ENCODE results near the gene BMPR1A. TPM values are rescaled to one million over a fixed set of nuclear protein-coding genes. Genes with fewer than 3 reads are reported as not detected.

BMPR1A gene
- polyA plus RNA-seq, 2 of the 4 experiments (the other 2 are of a cell fraction), result 25.5 to 39.0 TPM

GRCh38 chr10:86846088-86846487, 89.7 kb downstream of the BMPR1A start:
- WGBS (ENCODE audit: missing lambda C conversion rate), result 98% methylated on average over 2 of the region's 3 CpGs
- H3K27ac ChIP-seq, result no peak overlapping the region
- no peaks in the 10 kb centered on the region for H3K4me1 ChIP-seq
- no peak for TF ChIP-seq HOXB5 (CRISPR knock-in tag; IDR thresholded peaks at IDR 0.05)
- TF ChIP-seq, protein P1, sequence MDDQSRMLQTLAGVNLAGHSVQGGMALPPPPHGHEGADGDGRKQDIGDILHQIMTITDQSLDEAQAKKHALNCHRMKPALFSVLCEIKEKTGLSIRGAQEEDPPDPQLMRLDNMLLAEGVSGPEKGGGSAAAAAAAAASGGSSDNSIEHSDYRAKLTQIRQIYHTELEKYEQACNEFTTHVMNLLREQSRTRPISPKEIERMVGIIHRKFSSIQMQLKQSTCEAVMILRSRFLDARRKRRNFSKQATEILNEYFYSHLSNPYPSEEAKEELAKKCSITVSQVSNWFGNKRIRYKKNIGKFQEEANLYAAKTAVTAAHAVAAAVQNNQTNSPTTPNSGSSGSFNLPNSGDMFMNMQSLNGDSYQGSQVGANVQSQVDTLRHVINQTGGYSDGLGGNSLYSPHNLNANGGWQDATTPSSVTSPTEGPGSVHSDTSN (IDR thresholded peaks at IDR 0.05), result no peak
- TF ChIP-seq JUNB (IDR thresholded peaks at IDR 0.05), result no peak
- no peak for TF ChIP-seq CTCF (IDR thresholded peaks at IDR 0.05)
- no peak for TF ChIP-seq TP53 (CRISPR knock-in tag; IDR thresholded peaks at IDR 0.05)
- no peak for TF ChIP-seq POLR2A (IDR thresholded peaks at IDR 0.05; ENCODE audit: low read length)
- no peak for TF ChIP-seq FOXS1 (CRISPR knock-in tag; IDR thresholded peaks at IDR 0.05)
- no peak for TF ChIP-seq PHF8 (IDR thresholded peaks at IDR 0.05; ENCODE audit: borderline replicate concordance, low read depth)
- TF ChIP-seq BHLHE40 (IDR thresholded peaks at IDR 0.05; ENCODE audit: low read depth, low read length), result no peak
- TF ChIP-seq KDM5A (IDR thresholded peaks at IDR 0.05), result no peak
- H3K4me3 ChIP-seq, result no peak overlapping the region
- ChIA-PET POLR2A (no interaction called here), CTCF (interaction anchor here (1.1 kb wide), 1 partner anchor 162 kb away, joined by 4 read pairs; no protein-coding TSS in a partner anchor)
- FAIRE-seq (no peak), ATAC-seq (no peak), DNase-seq (ENCODE audit: low read depth in 1 of 2, low spot score in 1 of 2) (no peak)
- no peak overlapping the region for H3K4me2 ChIP-seq
- no peaks in the 10 kb centered on the region for H3K9me3 ChIP-seq

- H3K27ac ChIP-seq, result no peak overlapping the region
- no peak overlapping the region for H3K4me3 ChIP-seq
- DNase-seq (ENCODE audit: low read depth in 1 of 2, low spot score in 1 of 2) (no peak), FAIRE-seq (no peak), ATAC-seq (no peak)
- TF ChIP-seq CBX8 (IDR thresholded peaks at IDR 0.05) (no peak), NPAS2 (CRISPR knock-in tag; IDR thresholded peaks at IDR 0.05; ENCODE audit: borderline replicate concordance) (no peak), TFCP2L1 (CRISPR knock-in tag; IDR thresholded peaks at IDR 0.05) (no peak), HDAC2 (IDR thresholded peaks at IDR 0.05) (no peak), RAD21 (conservative IDR thresholded peaks at IDR 0.05 in 1 of 2, IDR thresholded peaks at IDR 0.05 in 1 of 2) (no peak), FOSL2 (IDR thresholded peaks at IDR 0.05) (no peak), FOSL2 (CRISPR knock-in tag; IDR thresholded peaks at IDR 0.05) (no peak), MYC (IDR thresholded peaks at IDR 0.05; ENCODE audit: borderline replicate concordance, low read length) (no peak), EP300 (IDR thresholded peaks at IDR 0.05) (no peak), JUNB (IDR thresholded peaks at IDR 0.05) (no peak), ZSCAN20 (CRISPR knock-in tag; IDR thresholded peaks at IDR 0.05) (no peak), BHLHE40 (IDR thresholded peaks at IDR 0.05; ENCODE audit: low read depth, low read length) (no peak), EHMT2 (IDR thresholded peaks at IDR 0.05; ENCODE audit: low read depth) (no peak), CBX2 (IDR thresholded peaks at IDR 0.05; ENCODE audit: borderline replicate concordance, low read depth) (no peak), CHD2 (IDR thresholded peaks at IDR 0.05; ENCODE audit: low read length, partially characterized antibody) (no peak), ESRRA (IDR thresholded peaks at IDR 0.05; ENCODE audit: borderline replicate concordance, low read length) (no peak), ZFP36 (IDR thresholded peaks at IDR 0.05; ENCODE audit: borderline replicate concordance, partially characterized antibody) (no peak), CTCF (IDR thresholded peaks at IDR 0.05) (no peak)
- TF ChIP-seq, protein P2, sequence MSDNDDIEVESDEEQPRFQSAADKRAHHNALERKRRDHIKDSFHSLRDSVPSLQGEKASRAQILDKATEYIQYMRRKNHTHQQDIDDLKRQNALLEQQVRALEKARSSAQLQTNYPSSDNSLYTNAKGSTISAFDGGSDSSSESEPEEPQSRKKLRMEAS (IDR thresholded peaks at IDR 0.05), result no peak
- TF ChIP-seq, protein P3, sequence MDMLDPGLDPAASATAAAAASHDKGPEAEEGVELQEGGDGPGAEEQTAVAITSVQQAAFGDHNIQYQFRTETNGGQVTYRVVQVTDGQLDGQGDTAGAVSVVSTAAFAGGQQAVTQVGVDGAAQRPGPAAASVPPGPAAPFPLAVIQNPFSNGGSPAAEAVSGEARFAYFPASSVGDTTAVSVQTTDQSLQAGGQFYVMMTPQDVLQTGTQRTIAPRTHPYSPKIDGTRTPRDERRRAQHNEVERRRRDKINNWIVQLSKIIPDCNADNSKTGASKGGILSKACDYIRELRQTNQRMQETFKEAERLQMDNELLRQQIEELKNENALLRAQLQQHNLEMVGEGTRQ (IDR thresholded peaks at IDR 0.05), result no peak
- TF ChIP-seq, protein P4, sequence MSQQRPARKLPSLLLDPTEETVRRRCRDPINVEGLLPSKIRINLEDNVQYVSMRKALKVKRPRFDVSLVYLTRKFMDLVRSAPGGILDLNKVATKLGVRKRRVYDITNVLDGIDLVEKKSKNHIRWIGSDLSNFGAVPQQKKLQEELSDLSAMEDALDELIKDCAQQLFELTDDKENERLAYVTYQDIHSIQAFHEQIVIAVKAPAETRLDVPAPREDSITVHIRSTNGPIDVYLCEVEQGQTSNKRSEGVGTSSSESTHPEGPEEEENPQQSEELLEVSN (IDR thresholded peaks at IDR 0.05; ENCODE audit: borderline replicate concordance, low read depth), result no peak
- H3K4me1 ChIP-seq, result no peaks in the 10 kb centered on the region
- no peak overlapping the region for H3K4me2 ChIP-seq
- ChIA-PET CTCF (interaction anchor here (1.1 kb wide), 1 partner anchor 137 kb away, joined by 5 read pairs; no protein-coding TSS in a partner anchor), POLR2A (interaction anchor here (1.1 kb wide), 1 partner anchor 137 kb away, joined by 3 read pairs; no protein-coding TSS in a partner anchor)
- no peaks in the 10 kb centered on the region for H3K9me3 ChIP-seq
Observed at GRCh38 chr10:86848747-86849146, 92.3 kb downstream of the BMPR1A start.
